ENCODE data around the gene SPECC1L. TPM values are rescaled to one million over a fixed set of nuclear protein-coding genes. Genes with fewer than 3 reads are reported as not detected.

Gene SPECC1L
- total RNA-seq, 2 donors from 2014 or later, result 39.6 to 63.2 TPM

DNA sequence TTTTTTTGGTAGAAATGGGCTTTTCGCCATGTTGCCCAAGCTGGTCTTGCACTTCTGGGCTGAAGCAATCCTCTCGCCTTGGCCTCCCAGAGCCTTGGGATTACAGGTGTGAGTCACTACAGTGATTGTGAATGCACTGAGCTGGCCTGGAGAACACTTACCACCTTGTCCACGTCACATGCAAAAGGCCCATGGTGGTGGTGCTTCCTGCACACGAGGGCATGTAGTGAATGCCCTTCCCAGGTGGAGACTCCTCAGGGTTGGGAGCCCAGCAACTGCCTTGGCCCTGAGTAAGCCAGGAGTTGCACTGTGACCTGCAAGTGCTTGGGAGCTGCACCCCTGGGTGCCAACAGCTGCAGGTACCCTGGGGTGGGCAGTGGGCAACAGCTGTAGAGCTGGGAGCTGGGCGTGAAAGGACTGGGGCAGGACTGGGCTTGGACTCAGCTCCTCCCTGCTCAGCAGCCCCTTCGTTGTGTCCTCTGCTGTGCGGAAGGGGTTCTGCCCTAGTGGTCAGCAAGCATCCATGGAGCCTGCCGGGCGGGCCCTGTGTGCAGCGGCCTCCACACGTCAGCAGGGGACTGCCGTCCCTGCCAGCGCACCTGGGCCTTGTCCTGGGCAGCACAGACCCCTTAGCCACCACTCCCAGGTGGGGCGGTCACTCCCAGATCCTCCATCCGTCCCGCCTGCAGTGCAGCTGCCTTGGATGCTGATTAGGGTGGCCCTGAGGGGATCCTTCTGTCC is 147.4 kb downstream of the SPECC1L start:
- Histone ChIP-seq H3K36me3 (peaks cover 6 to 11% of the 10 kb centered on the region in 2 donors), H3K4me3 (no peak overlapping the region), H3K4me1 (replicated peaks) (no peaks in the 10 kb centered on the region), H3K27me3 (replicated peaks; ENCODE audit: insufficient read depth) (no peaks in the 10 kb centered on the region), H3K9me3 (no peaks in the 10 kb centered on the region), H3K27ac (no peak overlapping the region)
- 82% methylated on average over 15 of the region's 16 CpGs for WGBS
- DNase-seq (ENCODE audit: low spot score), result no peak
- intact Hi-C loops (cut with DNase I), result loop anchor here (10.0 kb wide), 2 partner anchors 93 to 133 kb away; no protein-coding TSS in a partner anchor
- TF ChIP-seq POLR2A (IDR thresholded peaks at IDR 0.05), result no peak
- TF ChIP-seq, protein P1, sequence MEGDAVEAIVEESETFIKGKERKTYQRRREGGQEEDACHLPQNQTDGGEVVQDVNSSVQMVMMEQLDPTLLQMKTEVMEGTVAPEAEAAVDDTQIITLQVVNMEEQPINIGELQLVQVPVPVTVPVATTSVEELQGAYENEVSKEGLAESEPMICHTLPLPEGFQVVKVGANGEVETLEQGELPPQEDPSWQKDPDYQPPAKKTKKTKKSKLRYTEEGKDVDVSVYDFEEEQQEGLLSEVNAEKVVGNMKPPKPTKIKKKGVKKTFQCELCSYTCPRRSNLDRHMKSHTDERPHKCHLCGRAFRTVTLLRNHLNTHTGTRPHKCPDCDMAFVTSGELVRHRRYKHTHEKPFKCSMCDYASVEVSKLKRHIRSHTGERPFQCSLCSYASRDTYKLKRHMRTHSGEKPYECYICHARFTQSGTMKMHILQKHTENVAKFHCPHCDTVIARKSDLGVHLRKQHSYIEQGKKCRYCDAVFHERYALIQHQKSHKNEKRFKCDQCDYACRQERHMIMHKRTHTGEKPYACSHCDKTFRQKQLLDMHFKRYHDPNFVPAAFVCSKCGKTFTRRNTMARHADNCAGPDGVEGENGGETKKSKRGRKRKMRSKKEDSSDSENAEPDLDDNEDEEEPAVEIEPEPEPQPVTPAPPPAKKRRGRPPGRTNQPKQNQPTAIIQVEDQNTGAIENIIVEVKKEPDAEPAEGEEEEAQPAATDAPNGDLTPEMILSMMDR (IDR thresholded peaks at IDR 0.05), result no peak
- TF ChIP-seq POLR2AphosphoS5 (IDR thresholded peaks at IDR 0.05), result no peak

DNA sequence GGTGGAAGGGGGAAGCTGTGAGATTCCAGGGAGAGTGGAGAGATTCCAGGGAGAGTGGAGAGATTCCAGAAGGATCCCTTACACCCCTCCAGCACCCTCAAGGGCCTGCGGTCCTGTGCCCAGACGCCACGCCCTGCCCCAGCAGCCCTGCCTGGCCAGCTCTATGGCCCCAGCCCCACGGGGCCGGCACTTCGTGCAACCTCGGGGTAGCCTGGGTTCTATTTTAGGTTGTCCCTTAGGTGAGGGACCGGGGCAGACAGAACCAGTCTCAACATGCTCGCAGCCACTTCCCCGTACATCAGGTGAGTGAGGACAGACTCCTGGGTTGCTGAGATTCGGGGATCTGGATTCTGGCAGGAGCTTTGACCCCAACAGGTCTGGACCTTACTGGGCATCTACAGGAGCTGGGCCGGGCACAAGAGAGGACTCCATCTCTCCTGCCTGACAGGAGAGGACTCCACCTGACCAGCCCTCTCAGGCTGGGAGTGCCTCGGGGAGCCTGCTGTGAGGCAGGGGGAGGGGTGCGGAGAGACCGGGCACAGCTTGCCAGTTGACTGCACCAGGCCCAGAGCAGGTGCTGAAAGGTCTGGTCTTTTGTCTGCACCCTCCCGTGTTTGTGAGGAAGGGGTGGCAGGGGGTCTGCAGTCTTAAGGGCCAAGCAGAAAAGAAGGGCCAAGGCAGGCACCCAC is 148.3 kb downstream of the SPECC1L start:
- H3K27me3 ChIP-seq (replicated peaks; ENCODE audit: insufficient read depth), result no peaks in the 10 kb centered on the region
- DNase-seq (ENCODE audit: low spot score), result no peak
- peaks cover 6 to 11% of the 10 kb centered on the region in 2 donors for H3K36me3 ChIP-seq
- 46% methylated on average over 16 of the region's 16 CpGs for WGBS
- intact Hi-C loops (cut with DNase I), result loop anchor here (10.0 kb wide), 2 partner anchors 94 to 134 kb away; no protein-coding TSS in a partner anchor
- no peak for TF ChIP-seq POLR2A (IDR thresholded peaks at IDR 0.05)
- no peak for TF ChIP-seq POLR2AphosphoS5 (IDR thresholded peaks at IDR 0.05)
- TF ChIP-seq, protein P1 (IDR thresholded peaks at IDR 0.05), result no peak
- no peak overlapping the region for H3K4me3 ChIP-seq
- no peaks in the 10 kb centered on the region for H3K4me1 ChIP-seq (replicated peaks)
- no peaks in the 10 kb centered on the region for H3K9me3 ChIP-seq
- H3K27ac ChIP-seq, result no peak overlapping the region

DNA sequence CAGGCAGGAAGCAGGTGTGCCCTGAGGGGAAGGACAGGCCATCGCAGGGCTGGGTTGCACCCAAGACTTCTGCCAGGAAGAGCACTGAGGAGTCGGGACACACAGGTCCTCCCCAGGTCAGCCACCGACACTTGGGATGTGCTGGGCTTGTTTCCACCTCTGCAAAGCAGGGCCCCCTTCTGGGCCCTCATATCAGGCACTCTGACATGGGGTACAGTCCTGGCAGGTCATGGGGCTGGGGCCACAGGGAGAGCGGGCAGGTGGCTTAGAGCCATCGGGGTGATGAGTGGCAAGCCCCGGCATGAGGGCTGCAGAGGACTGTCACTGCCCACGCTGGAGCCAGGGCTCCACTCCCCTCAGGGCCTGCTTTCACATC is 148.8 kb downstream of the SPECC1L start:
- Histone ChIP-seq H3K27ac (no peak overlapping the region), H3K36me3 (peaks cover 6 to 10% of the 10 kb centered on the region in 2 donors), H3K4me1 (replicated peaks) (no peaks in the 10 kb centered on the region), H3K9me3 (no peaks in the 10 kb centered on the region), H3K4me3 (no peak overlapping the region), H3K27me3 (replicated peaks; ENCODE audit: insufficient read depth) (no peaks in the 10 kb centered on the region)
- intact Hi-C loops (cut with DNase I), result loop anchor here (10.0 kb wide), 2 partner anchors 95 to 135 kb away; no protein-coding TSS in a partner anchor
- TF ChIP-seq POLR2AphosphoS5 (IDR thresholded peaks at IDR 0.05), result no peak
- TF ChIP-seq, protein P1 (IDR thresholded peaks at IDR 0.05), result no peak
- no peak for TF ChIP-seq POLR2A (IDR thresholded peaks at IDR 0.05)
- DNase-seq (ENCODE audit: low spot score), result no peak
- 42% methylated on average over 7 of the region's 7 CpGs for WGBS

DNA sequence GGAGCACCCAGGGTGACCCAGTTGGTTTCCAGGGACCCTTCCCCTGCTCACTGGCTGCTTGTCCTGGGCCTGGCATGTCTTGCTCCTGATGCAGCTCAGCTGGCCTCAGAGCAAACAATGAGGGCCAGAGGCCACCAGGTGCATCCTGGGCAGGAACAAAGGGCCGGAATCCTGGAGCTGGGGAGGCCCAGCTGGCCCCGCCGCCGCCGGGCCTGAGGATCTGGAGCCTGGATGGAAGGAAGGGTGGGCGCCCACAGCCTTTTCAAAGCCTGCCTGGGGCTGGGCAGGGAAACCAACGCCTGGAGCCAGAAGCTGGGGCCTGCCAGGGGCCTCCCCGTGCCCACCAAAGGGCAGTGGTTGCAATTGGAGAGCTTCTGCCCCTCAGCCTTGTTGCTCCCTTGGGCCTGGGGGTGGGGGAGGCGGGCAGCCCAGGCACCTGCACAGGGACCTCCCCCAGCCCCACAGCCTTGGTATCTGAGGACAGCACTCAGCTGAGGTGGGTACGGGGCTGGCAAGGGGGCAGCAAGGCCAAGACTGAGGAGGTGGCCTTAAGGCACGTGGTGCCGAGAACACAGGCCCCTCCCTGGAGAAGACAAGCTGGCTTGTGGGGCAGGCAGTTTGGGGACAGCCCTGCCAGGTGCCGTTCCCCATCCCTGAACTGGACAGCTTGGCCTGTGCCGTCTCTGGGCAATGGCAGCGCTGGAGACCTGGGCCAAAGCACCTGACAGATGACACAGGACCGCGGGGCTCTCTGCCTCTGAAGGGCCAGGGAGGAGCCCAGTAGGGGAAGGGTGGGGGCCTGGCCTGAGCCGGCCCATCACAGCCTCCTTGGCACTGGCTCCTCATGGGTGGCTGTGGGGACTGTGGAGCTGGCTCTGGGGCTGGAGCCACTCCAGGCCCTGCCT is 149.7 kb downstream of the SPECC1L start:
- intact Hi-C loops (cut with DNase I), result loop anchor here (5.0 kb wide), 1 partner anchor 82 kb away; no protein-coding TSS in a partner anchor
- DNase-seq (ENCODE audit: low spot score), result no peak
- H3K4me3 ChIP-seq, result no peak overlapping the region
- no peaks in the 10 kb centered on the region for H3K9me3 ChIP-seq
- 61% methylated on average over 17 of the region's 18 CpGs for WGBS
- H3K27me3 ChIP-seq (replicated peaks; ENCODE audit: insufficient read depth), result no peaks in the 10 kb centered on the region
- H3K36me3 ChIP-seq, result peaks cover 0 to 1% of the 10 kb centered on the region in 2 donors
- H3K4me1 ChIP-seq (replicated peaks), result no peaks in the 10 kb centered on the region
- TF ChIP-seq, protein P1 (IDR thresholded peaks at IDR 0.05), result no peak
- no peak for TF ChIP-seq POLR2A (IDR thresholded peaks at IDR 0.05)
- TF ChIP-seq POLR2AphosphoS5 (IDR thresholded peaks at IDR 0.05), result no peak
- H3K27ac ChIP-seq, result no peak overlapping the region

Data from prostate gland (tissue), 2 donors.